Rectal smooth muscle tissue (tissue), 1 donor: ENCODE data around the gene BTBD9.
"Not testable (repeated sequence)": the region's sequence is repeated elsewhere in the genome, so short reads cannot be mapped to it uniquely, and the experiment has no call there.

Experiments
- H3K27ac ChIP-seq: one replicate; pipeline ENCODE4 v1.7.0; 2013; ENCODE audit warnings: low read depth, low read length, inconsistent platforms
- H3K27me3 ChIP-seq: one replicate; pipeline ENCODE4 v1.7.0; 2013; ENCODE audit warnings: low read length; ENCODE audit not compliant: control insufficient read depth, insufficient read depth
- H3K36me3 ChIP-seq: one replicate; pipeline ENCODE4 v1.7.0; 2013; ENCODE audit warnings: low read length; ENCODE audit not compliant: control insufficient read depth, insufficient read depth
- H3K4me1 ChIP-seq: one replicate; pipeline ENCODE4 v1.7.0; 2013; ENCODE audit warnings: low read length; ENCODE audit not compliant: control insufficient read depth, insufficient read depth
- H3K4me3 ChIP-seq: one replicate; pipeline ENCODE4 v1.7.0; 2013; ENCODE audit warnings: low read length
- H3K9ac ChIP-seq: one replicate; pipeline ENCODE4 v1.7.0; 2013; ENCODE audit warnings: low read length

BTBD9 gene

DNA sequence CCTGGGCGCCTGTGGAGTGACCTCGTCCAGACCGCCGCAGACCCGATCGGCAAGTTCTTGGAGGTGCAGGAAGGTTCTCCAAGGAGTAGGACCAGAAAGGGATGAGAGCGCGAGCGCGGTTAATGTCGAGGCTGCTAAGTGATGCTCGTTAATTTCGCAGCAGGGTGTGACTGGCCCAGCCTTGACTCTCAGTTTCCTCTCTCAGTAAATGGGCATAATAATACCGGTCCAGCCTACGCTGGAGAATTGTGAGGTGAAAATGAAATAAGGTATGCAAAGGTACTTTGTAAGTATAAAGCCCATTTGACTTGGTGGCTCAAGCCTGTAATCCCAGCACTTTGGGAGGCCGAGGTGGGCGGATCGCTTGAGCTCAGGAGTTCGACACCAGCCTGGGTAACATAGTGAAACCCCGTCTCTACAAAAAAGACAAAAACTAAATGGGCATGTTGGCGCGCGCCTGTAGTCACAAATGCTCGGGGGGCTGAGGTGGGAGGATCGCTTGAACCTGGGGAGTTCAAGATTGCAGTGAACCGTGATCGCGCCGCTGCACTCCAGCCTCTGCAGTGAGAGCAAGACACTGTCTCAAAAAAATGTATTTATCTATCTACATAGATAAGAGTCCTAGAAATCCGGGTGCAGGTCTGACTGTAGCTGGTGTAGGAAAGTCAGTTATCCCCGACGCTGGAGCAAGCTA is 634 bp upstream of the BTBD9 start:
- H3K27ac ChIP-seq: peak overlapping the region; percentile 96
- peak overlapping the region; percentile 92 for H3K4me3 ChIP-seq
- peak overlapping the region; percentile 54 for H3K9ac ChIP-seq
- H3K4me1 ChIP-seq: peaks cover 11% of the 10 kb centered on the region
- no peaks in the 10 kb centered on the region for H3K27me3 ChIP-seq
- no peaks in the 10 kb centered on the region for H3K36me3 ChIP-seq

DNA sequence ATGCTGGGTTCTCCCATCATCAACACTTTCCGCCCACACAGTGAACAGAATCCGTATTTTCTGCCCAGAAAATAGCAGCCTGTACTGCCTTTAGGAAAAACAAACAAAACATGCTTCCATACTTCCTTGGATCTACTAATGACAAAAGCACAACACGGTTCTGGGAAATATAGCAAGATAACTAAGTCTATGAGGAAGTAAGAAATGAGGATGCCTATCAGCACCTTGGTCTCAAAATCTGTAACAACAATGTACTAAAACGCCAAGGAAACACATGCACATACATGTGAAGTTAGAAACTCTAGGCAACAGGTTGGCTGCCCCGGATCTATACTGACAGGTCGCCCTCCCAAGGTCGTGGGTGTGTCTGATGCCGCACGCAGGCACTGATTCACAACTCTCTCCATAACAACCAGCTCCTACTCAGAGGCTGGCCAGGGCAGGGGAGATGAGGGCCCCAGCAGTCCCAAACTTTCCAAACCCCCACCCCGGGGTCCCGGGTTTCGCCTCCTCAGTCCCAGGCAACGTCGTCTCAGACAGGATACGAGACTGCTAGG is 710 bp downstream of the BTBD9 start:
- H3K36me3 ChIP-seq: no peaks in the 10 kb centered on the region
- H3K27me3 ChIP-seq: no peaks in the 10 kb centered on the region

DNA sequence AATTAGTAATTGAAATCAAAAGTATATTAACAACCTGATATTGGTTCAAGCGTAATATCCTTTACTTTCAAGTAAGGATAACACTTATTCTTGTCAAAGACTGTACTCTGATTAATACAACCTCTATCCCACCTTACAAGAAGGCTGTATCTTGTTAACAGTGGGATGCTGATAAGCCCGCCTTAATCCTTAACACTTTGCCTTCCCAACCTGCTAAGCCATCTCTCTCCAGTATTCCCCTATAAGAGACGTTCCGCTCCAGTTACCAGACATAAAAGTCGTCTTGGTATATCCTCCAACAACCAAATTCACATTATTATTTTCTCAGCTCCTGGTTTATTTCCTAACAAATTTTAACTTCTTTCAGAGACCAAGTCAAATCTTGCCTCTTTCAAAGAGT is 2.0 kb downstream of the BTBD9 start:
- Histone ChIP-seq H3K36me3 (no peaks in the 10 kb centered on the region), H3K4me3 (no peak overlapping the region), H3K9ac (no peak overlapping the region), H3K4me1 (peaks cover 11% of the 10 kb centered on the region), H3K27me3 (no peaks in the 10 kb centered on the region), H3K27ac (no peak overlapping the region)

More for the DNA sequence above, 710 bp downstream of the BTBD9 start:
- Histone ChIP-seq H3K4me3 (peak overlapping the region; percentile 92), H3K9ac (peak overlapping the region; percentile 98), H3K27ac (peak overlapping the region; percentile 96), H3K4me1 (peaks cover 11% of the 10 kb centered on the region)

DNA sequence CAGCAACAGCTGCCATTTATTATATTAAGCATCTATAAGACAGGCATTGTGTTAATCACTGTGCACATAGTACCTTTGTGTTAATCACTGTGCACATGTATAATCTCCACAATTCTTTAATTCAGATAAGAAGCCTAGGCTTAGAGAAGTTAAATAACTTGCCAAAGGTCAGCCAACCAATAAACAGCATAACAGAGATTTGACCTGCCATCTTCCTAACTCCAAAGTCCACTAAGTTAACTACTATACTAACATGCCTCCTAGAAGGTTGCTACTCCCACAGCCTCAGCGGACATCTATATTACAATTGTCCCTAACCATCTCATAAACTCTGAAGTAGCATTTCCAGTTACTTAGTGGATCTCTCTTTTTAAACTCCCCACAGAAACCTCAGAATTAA is 3.7 kb downstream of the BTBD9 start:
- Histone ChIP-seq H3K27ac (no peak overlapping the region), H3K36me3 (no peaks in the 10 kb centered on the region), H3K4me3 (no peak overlapping the region), H3K9ac (no peak overlapping the region), H3K27me3 (no peaks in the 10 kb centered on the region), H3K4me1 (peaks cover 10% of the 10 kb centered on the region)

DNA sequence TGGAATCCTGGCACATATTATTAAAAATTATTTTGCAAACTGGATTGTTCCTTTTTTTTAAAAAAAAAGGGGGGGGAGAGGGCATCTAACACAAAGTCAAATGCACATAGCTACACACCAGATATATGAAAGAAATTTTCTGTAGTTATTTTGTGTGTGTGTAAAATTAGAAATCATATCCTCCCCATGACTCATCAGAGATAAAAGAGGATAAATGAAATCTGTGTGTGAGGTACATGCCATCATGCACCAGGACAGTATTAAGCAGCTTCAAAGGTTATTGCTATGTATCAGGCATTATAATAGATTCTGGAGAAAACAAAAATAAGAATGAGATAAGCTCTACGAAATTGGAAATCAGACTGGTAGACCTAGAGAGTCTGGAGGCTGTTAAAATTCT is 5.2 kb downstream of the BTBD9 start:
- no peaks in the 10 kb centered on the region for H3K27me3 ChIP-seq
- no peak overlapping the region for H3K4me3 ChIP-seq
- H3K4me1 ChIP-seq: peaks cover 6% of the 10 kb centered on the region
- H3K36me3 ChIP-seq: no peaks in the 10 kb centered on the region
- H3K9ac ChIP-seq: no peak overlapping the region
- H3K27ac ChIP-seq: no peak overlapping the region

DNA sequence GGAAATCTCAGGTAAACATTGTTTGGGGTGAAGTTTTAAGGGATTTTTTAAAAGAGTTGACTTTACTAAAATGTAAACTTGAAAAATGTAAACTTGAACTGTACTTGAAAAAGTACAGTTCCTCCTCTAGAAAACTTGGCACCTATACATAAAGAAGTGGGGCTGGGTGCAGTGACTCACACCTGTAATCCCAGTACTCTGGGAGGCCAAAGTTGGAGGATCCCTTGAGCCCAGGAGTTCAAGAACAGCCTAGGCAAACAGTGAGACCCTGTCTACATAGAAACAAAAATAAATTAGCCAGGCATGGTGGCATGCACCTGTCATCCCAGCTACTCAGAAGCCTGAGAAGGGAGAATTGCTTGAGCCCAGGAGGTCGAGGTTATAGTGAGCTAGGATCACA is 7.2 kb downstream of the BTBD9 start:
- no peak overlapping the region for H3K9ac ChIP-seq
- H3K4me3 ChIP-seq: no peak overlapping the region
- H3K27me3 ChIP-seq: no peaks in the 10 kb centered on the region
- no peaks in the 10 kb centered on the region for H3K4me1 ChIP-seq
- H3K27ac ChIP-seq: no peak overlapping the region
- no peaks in the 10 kb centered on the region for H3K36me3 ChIP-seq

DNA sequence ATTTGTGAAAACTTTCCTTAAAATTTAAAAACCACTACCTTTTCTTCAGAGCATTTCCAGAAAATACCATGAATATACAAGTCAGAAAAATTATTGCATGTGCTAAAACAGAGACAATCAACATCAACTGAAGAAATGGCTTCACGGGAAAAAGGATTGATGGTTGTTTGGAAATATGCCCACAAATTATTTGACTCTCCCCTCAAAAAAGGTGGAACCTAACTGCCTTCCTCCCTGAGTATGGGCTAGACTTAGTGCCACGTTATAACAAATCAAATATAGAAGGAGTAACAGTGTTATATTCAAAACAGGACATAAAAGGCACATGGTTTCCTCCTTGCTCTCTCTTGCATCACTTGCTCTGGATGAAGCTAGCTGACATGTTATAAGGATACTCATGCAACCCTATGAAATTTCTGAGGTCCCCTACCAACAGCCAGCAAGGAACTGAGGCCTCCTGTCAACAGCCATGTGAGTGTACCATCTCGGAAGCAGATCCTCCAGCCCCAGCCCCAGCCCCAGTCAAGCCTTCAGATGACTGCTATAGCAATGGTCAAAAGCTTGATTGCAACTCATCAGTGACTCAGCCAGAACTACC is 8.4 kb downstream of the BTBD9 start:
- no peak overlapping the region for H3K9ac ChIP-seq
- no peak overlapping the region for H3K27ac ChIP-seq
- no peaks in the 10 kb centered on the region for H3K27me3 ChIP-seq
- no peak overlapping the region for H3K4me3 ChIP-seq
- H3K4me1 ChIP-seq: no peaks in the 10 kb centered on the region
- no peaks in the 10 kb centered on the region for H3K36me3 ChIP-seq

DNA sequence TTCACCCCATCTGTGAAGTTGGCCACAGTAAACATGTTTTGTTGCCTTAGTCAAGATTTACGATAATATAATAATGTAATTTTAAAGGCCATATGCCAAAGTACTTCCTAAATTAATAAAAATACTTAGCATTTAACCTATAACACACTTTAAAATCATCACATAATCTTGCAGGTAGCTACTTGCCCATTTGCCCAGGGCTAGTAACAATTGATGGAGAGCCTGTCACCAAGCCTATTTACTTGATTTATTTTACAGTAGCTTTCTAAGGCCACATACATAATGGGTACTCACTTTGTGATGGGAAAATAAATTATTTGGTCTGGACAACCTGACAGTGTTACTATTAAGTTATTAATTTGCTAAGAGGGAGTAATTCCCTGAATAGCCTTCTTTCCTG is 14.5 kb downstream of the BTBD9 start:
- Histone ChIP-seq H3K9ac (no peak overlapping the region), H3K4me1 (no peaks in the 10 kb centered on the region), H3K4me3 (no peak overlapping the region), H3K27ac (no peak overlapping the region), H3K36me3 (no peaks in the 10 kb centered on the region), H3K27me3 (no peaks in the 10 kb centered on the region)

DNA sequence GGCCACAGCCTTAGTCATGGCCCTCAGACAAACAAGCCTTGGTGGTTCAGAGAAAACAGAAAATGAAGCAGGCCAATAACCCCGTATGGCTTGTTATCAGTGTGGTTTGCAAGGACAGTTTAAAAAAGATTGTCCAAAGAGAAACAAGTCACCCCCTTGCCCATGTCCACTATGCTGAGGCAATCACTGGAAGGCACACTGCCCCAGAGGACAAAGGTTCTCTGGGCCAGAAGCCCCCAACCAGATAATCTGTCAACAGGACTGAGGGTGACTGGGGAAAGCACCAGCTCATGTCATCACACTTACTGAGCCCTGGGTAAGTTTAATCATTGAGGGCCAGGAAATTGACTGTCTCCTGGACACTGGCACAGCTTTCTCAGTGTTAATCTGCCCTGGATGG is 20.4 kb downstream of the BTBD9 start:
- H3K36me3 ChIP-seq, H3K27ac ChIP-seq, H3K9ac ChIP-seq, H3K4me3 ChIP-seq, H3K27me3 ChIP-seq, H3K4me1 ChIP-seq: not testable (repeated sequence)

DNA sequence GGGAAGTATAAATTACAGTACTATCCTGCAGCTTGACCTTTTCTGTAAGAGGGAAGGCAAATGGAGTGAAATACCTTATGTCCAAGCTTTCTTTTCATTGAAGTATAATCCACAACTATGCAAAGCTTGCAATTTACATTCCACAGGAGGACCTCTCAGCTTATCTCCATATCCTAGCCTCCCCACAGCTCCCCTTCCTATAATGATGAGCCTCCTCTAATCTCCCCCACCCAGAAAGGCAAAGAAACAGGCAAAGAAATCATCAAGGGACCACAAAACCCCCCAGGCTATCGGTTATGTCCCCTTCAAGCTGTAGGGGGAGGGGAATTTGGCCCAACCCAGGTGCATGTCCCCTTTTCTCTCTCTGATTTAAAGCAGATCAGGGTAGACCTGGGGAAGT is 21.4 kb downstream of the BTBD9 start:
- not testable (repeated sequence) for H3K4me3 ChIP-seq, H3K4me1 ChIP-seq, H3K27me3 ChIP-seq, H3K36me3 ChIP-seq, H3K9ac ChIP-seq, H3K27ac ChIP-seq

DNA sequence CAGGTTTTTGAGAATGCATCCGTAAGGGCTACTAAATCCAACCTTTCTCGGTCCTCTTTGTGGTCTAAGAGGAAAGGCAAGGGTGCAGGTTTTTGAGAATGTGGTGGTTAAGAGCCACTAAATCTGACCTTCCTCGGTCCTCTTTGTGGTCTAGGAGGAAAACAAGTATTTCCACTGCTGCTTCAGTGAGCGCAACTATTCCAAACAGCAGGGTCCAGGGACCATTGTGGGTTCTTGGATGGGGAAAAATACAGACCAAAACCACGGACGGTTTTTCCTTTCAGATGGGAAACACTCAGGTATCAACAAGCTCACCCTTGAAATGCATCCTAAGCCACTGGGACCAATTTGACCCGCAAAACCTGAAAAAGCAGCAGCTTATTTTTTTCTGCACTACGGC is 21.9 kb downstream of the BTBD9 start:
- Histone ChIP-seq H3K27me3 (no peaks in the 10 kb centered on the region), H3K4me1 (no peaks in the 10 kb centered on the region), H3K27ac (no peak overlapping the region), H3K9ac (no peak overlapping the region), H3K36me3 (no peaks in the 10 kb centered on the region), H3K4me3 (no peak overlapping the region)

DNA sequence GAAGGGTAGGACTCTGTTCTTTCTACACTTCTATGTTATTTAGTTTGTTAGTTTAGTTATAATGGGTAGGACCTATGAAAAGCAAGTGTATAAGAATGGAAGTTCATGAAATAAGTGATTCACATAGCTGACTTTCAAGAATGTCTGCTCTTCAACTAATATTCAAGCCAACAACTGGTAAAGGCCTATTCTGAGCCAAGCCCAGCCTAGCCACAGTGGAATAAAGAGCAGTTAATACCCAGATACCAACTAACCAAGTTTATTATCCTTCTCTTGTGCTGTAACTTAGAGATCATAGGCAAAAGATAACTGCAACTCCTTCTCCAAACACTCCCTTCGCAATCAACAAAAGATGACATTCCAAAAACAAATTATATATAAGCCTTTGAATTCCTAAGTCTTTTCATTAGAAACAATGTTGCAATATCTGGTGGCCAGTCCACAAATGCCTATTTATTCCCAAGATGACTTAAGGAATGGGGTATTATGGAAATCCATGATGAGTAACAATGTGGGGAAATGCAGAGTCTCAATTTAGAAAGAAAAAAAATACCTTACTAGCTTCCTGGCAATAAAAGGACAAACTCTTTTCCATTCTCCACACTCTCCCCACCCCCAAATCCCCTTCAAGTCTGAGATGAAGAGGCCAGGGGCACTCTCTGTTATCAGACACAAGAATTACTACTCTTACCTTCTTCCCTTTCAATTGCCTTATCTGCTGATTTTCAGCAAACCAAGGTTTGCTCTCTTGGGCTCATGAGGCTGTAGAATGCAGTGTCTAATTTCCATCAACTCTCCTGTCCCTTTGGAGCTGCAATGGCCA is 27.4 kb downstream of the BTBD9 start:
- H3K9ac ChIP-seq: no peak overlapping the region
- H3K27me3 ChIP-seq: no peaks in the 10 kb centered on the region
- H3K4me1 ChIP-seq: peaks cover 4% of the 10 kb centered on the region
- H3K4me3 ChIP-seq: no peak overlapping the region
- no peaks in the 10 kb centered on the region for H3K36me3 ChIP-seq
- no peak overlapping the region for H3K27ac ChIP-seq
